ENCODE measurements around the gene SARDH.

Gene SARDH

DNA sequence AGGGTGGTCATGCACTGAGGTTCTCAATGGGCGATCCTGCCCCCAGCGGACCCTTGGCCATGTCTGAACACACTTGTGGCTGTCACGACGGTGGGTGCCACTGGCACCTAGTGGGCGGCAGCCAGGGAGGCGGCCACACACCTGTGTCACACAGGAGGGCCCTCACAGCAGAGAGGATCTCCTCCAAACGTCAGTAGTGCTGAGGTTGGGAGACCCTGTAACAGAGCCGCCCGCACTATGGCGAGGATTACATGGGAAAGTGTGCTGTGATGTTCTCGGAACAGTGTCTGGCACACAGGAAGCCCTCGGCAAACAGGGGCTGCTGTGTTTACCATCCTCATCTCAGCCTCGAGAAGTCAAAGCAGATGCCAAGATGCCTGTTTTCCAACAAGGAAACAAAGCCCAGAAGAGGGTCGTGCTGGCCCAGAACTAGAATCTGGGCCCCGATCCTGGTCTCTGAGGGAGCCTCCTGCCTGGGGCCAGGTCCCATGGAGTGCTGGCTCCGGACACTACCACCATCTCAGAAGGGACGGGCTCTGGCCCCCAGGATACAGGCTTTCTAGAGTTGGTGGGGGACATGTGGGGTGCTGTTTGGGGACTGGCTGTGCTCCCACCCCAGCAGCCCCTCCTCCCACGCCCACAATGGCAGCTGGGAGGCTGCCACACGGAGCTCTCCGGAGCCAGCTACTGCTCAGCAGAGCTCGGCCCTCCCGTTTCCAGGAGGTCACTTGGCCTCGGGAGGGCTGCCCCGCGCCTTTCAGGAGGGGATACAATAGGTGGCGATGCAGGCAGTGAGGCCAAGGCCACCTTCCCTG lies 53.8 kb downstream of the SARDH start:
- H3K27ac ChIP-seq = peak overlapping the region in 1 of 2 donors; percentile 66
- no peak overlapping the region for H3K4me3 ChIP-seq
- TF ChIP-seq, protein P1, sequence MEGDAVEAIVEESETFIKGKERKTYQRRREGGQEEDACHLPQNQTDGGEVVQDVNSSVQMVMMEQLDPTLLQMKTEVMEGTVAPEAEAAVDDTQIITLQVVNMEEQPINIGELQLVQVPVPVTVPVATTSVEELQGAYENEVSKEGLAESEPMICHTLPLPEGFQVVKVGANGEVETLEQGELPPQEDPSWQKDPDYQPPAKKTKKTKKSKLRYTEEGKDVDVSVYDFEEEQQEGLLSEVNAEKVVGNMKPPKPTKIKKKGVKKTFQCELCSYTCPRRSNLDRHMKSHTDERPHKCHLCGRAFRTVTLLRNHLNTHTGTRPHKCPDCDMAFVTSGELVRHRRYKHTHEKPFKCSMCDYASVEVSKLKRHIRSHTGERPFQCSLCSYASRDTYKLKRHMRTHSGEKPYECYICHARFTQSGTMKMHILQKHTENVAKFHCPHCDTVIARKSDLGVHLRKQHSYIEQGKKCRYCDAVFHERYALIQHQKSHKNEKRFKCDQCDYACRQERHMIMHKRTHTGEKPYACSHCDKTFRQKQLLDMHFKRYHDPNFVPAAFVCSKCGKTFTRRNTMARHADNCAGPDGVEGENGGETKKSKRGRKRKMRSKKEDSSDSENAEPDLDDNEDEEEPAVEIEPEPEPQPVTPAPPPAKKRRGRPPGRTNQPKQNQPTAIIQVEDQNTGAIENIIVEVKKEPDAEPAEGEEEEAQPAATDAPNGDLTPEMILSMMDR (IDR thresholded peaks at IDR 0.05) = no peak
- no peak for DNase-seq (ENCODE audit: low spot score)

DNA sequence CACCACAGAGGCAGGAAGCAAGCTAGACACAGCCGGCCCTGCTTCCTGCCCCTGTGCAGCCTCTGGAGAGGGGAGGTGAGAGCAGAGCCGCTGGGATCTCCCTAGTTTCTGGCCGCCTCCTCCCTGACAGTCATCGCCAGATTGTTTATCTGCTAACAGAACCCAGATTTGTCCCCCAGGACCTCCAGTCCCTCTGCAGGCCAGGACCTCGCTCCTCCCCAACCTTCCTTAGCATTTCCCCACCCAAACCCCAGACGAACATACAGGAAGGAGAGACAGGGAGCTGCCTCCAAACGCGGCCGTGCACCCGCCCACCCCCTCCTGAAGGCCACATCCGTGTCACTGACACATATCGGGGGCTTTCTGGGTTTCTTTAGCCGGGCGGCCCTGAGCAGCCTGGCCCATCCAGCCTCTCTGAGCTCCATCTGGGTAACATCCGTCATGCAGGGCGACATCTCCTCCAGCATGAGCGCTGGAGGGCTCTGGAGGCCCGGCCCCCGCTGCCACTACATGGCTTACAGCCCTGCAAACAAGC lies 54.5 kb downstream of the SARDH start:
- no peak overlapping the region for H3K4me3 ChIP-seq
- TF ChIP-seq, protein P1 (IDR thresholded peaks at IDR 0.05) = no peak
- H3K27ac ChIP-seq = peak overlapping the region in 1 of 2 donors; percentile 66
- no peak for DNase-seq (ENCODE audit: low spot score)

DNA sequence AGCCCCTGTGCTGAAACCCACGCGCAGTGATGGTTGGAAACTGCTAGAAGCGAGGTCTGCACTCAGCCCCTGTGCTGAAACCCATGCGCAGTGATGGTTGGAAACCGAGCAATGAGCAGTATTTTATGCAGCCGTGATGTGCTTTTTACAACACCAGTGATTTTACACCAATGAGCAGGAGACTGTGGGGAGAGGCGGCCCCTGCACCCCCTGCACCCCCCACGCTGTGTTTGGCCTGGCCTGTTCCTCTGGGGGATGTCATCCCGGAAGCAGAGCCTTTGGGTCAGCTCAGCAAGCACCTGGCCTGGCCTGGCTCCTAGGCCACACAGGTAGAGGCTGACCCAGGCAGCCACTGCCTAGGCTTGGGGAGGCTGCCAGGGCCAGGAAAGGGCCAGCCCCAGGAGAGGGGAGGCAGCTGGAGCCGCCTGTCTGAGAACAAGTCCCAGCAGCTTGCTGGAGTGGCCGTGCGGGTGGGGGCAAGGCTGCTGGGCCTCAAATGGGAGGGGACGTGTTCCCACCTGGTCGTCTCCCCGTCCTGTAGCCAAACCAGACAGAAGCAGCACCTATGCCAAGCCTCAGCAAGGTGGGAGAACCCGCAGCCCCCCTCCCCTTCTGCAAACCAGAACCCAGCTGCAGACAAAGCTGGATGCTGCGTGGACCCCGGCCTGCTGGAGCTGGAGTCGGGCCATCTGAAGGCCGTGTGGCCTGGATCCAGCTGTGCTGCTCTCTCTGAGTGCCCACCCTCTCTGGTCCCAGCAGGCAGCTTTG lies 55.1 kb downstream of the SARDH start:
- no peak overlapping the region for H3K4me3 ChIP-seq
- peak overlapping the region in 1 of 2 donors; percentile 66 for H3K27ac ChIP-seq
- TF ChIP-seq, protein P1 (IDR thresholded peaks at IDR 0.05) = no peak
- no peak for DNase-seq (ENCODE audit: low spot score)

DNA sequence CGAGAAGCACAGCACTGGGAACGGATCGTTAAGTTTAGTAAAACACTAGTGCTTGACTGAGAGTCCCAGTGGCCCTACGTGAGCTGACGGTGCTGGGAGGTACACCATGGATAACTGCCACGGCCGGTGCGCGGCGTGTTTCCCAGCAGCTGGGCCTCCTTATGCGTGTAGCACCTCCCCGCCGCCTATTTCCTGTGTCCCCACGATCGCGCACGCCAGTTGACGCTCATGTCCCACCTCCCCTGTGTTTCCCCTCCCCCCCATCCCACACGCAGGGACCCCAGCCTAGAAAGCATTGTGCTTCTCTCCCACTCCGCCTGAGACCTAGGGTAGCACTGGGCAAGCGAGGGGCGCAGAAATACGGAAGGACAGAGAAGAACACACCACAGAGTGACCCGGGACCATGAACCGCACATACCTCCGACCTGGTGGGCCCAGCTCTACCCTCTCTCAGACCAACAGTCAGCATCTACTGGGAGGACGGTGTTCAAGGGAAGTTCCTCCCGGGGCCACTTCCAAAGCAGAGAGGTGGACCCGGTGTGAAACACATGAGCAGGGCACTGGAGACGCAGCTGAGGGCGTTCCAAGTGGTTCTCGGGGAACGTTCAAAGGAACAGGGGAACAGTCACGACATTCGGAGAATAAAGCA lies 56.4 kb downstream of the SARDH start:
- H3K4me3 ChIP-seq = no peak overlapping the region
- TF ChIP-seq, protein P1 (IDR thresholded peaks at IDR 0.05) = no peak
- no peak for DNase-seq (ENCODE audit: low spot score)
- no peak overlapping the region for H3K27ac ChIP-seq

DNA sequence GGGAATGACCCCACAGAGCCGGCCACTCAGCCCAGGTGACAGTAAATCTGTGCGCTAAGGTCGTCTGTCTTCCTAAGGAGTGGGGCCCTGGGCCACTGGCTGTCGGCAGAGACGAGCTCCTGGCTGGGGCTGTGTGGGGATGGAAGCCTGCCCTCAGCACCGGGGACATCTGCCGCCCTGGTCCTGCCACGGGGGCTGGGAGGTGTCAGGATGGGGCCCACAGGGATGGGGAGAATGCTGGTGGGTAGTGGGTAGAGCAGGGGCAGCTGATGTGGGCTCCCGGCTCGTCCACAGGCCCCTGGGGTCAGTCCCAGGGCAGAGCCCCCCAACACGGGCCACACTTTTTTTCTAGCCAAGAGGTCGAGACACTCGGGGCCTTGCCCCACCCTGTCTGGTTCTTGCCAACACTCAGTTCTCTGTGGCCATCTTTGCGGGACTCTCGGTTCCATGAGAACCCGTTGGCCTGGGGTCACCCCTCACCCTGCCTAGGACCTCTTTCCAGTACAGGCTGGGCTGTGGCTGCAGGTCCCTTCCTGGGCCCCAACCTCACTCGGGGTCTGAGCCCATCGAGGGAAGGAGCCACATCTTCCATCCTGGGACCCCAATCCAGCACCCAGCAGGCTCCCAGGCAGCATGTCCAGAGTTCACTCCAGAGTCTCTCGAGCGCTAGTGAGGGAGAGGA lies 57.0 kb downstream of the SARDH start:
- H3K27ac ChIP-seq = no peak overlapping the region
- no peak overlapping the region for H3K4me3 ChIP-seq
- TF ChIP-seq, protein P1 (IDR thresholded peaks at IDR 0.05) = no peak
- DNase-seq (ENCODE audit: low spot score) = no peak

DNA sequence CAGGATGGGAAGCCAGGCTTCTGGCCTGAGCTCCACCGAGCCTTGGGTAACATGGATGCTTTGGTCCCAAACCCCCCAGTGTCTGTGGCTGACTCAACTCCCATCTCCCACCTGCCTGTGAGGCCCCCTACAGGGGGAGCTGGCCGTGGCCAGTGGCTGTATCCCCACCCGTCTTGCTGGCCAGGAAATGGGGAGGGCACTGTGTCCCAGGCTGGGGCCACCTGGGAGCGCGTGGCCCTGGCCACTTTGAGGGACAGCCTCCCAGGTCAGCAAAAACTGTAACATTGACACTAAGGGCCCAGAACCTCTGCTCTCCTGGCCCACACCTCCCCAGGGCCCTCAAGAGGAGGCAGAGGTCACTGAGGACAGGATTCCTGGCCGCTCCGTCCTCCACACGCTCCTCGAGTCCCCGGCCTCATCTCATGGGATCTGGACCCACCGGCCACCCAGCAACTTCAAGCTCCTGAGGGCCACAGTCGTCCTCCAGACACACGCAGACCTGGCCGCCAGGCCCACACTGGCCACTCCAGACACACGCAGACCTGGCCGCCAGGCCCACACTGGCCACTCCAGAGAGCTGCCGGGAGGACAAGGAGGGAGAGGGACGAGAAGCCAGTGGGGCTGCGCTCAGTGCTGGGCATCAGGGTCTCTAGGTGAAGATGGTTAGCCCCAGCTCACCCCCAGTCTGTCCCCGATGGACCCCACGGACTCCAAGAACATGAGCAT lies 57.7 kb downstream of the SARDH start:
- TF ChIP-seq, protein P1 (IDR thresholded peaks at IDR 0.05) = no peak
- DNase-seq (ENCODE audit: low spot score) = no peak
- H3K4me3 ChIP-seq = no peak overlapping the region
- no peak overlapping the region for H3K27ac ChIP-seq

Data from coronary artery (tissue), 2 donors.